GM18498 (cell line): ENCODE measurements around the gene SPIRE1.

Experiments
- ATAC-seq: cut with Tn5 transposase; IDR thresholded peaks from one replicate; pipeline ENCODE4 v1.9.1; 2021; ENCODE audit warnings: mild to moderate bottlenecking, moderate library complexity; ENCODE audit not compliant: unreplicated experiment

The SPIRE1 gene

GRCh38 chr18:12455496-12455895 lies 202.4 kb downstream of the SPIRE1 start:
- no peak for ATAC-seq

GRCh38 chr18:12452784-12453183 lies 205.1 kb downstream of the SPIRE1 start:
- no peak for ATAC-seq

DNA sequence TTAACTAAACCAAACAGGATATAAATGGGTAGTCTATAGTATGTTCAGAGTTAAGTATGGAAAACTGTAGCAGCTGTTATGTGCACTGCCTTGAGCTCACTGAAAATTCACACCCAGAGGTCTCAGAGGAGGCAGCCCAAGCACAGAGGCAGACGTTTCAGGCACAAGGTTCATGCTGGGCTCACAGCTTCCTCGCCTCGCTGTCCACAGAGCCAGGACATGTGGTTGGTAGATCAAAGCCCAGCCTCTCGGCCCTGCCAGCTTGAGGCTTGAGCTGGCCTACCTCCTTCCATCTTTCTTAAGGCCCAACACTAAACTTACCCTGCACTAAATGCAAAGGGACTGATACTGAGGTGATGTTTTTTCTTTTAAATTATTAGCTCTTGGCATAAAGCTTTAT lies 206.5 kb downstream of the SPIRE1 start:
- ATAC-seq, result no peak

DNA sequence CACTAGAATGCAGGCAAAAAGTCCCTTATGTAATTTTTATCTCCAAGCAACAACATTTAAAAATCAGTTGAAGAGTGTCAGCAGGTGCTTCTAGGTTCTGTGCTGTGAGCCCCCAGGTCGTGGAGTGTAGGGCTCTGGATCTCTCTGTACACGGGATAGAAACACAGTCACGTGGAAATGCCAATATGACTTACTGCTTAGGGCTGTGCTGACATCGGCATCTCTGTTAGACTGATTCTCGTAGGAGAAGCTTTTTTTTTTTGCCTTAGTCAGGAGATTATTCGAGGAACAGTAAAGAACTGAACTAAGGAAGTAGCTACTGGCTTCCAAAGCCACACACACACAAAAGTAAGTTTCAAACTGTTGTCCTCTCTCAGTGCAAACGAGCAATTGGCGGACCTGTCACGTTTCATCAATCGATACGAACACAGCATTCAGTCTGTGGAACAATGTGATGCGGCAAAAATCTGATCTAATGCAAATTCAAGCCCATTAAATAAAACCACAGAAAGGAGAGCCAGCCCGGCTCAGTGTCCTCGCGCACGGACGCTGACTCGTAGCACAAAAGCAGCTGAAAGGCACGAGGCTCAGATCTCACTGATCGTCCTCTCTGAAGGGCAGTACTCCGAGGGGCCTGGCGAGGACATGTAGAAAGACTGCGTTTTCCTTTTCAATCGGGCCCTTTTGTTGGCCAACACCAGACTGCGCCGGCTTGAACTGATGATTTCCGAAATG lies 208.7 kb downstream of the SPIRE1 start:
- ATAC-seq, result no peak

DNA sequence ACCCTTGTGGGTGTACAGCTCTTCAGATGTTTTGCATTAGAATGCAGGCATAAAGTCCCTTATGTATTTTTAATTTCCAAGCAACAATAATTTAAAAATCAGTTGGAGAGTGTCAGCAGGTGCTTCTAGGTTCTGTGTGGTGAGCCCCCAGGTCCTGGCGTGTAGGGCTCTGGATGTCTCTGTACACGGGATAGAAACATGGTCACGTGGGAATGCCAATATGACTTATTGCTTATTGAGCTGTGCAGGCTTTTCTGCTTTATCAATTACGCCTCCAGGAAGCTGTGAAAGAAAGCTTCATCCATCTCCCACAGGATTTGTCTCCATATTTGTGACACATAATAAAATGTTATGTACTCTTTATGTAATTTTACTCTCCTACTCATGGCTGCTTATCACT lies 212.4 kb downstream of the SPIRE1 start:
- ATAC-seq, result no peak

DNA sequence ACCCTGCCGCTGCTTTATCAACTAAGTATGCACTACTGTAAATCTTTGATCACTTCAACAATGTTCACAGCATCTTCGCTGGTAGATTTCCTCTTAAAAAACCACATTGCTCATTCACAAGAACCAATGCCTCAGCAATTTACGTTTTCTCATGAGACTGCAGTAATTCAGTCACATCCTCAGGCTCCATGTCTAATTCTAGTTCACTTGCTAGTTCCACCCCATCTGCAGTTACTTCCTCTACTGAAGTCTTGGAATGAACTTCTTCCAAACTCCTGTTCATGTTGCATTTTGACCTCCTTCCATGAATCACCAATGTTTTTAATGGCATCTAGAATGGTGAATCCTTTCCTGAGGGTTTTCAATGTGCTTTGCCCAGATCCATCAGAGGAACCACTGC lies 214.4 kb downstream of the SPIRE1 start:
- no peak for ATAC-seq

- no peak for ATAC-seq
These were observed 215.0 kb downstream of the SPIRE1 start for GRCh38 chr18:12442946-12443345.

GRCh38 chr18:12441475-12442034 lies 216.4 kb downstream of the SPIRE1 start:
- no peak for ATAC-seq

- ATAC-seq, result no peak
These were observed 219.7 kb downstream of the SPIRE1 start for GRCh38 chr18:12438257-12438656.

GRCh38 chr18:12435867-12436266 lies 222.0 kb downstream of the SPIRE1 start:
- no peak for ATAC-seq

- no peak for ATAC-seq
These were observed 223.4 kb downstream of the SPIRE1 start for GRCh38 chr18:12434541-12434929.

GRCh38 chr18:12433829-12434540 lies 223.9 kb downstream of the SPIRE1 start:
- no peak for ATAC-seq

DNA sequence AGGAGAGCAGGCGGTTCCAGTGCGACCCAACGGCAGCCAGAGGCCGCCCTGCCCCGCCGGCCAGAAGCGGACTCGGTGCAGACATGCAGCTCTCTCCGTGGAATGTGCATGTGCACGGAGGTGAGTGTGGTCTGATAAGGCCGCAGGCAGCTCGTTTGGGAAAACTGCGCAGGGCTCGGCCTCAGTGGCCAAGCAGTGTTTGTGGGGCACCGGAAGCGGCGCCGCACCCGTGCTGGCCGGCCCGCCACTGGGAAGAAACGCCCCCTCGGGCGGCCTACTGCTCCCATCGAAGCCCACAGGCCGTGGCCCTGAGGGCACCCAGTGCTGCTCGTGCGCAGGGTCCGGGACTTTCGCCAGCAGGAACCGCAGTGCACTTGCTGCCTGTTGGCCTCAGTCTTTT lies 225.0 kb downstream of the SPIRE1 start:
- ATAC-seq, result no peak

DNA sequence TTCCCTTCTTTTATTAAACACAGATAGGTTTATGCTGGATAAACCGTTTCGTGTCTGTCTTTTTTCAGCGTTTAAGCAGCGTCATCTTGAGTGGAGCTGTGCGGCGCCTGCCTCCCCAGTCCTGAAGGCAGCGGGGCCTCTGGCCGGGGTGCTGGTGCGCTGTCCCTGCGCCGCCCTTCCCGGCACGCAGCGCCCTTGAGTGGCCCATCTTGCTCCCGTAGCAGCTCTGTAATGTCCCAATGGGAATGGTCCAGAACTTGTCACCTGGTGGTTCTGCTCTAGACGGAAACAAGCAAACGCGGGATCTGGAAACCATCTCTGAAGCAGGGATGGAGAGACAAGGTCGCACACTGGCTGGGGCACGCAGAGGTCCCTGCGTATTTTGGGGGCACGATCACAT lies 225.7 kb downstream of the SPIRE1 start:
- ATAC-seq, result no peak

DNA sequence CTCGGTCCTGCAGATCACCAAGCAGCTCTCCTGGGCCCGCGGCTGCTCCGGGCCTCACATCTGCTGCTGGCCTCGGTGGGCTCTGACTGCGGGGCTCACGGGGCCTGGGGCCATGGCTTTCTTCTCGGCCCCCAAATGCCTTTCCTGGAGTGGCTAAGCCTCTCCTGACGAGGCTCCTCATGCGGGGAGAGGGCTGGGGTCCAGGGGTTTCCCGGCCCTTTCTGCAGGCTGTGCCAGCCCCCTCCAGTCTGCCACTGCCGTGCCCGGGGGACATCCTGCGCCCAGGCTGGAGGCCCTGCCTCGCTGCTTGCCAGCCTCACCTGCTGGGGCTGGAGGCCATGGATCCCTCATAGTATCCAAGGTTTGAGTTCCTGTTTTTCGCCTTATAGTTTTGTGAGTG lies 226.3 kb downstream of the SPIRE1 start:
- ATAC-seq, result no peak

GRCh38 chr18:12430137-12430990 lies 227.5 kb downstream of the SPIRE1 start:
- no peak for ATAC-seq

DNA sequence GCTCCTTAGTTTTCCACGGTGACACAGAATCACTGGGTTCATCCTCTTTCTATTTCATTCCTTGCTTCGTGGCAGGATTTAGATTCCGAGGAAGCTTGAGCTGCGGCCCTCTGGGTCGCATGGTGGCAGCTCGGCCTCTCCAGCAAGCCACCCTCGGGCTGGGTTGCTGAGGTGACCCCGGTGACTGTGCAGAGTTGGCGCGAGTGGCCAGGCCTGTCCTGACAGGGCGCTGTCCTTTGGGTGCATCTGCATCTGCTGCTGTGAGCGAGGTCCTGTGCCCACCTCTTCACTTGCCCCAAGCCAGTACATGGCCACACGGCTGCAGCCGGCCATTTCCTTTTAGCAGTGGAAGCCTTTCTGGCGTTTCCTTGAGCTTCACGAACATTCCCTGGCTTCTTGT lies 228.4 kb downstream of the SPIRE1 start:
- ATAC-seq, result no peak

DNA sequence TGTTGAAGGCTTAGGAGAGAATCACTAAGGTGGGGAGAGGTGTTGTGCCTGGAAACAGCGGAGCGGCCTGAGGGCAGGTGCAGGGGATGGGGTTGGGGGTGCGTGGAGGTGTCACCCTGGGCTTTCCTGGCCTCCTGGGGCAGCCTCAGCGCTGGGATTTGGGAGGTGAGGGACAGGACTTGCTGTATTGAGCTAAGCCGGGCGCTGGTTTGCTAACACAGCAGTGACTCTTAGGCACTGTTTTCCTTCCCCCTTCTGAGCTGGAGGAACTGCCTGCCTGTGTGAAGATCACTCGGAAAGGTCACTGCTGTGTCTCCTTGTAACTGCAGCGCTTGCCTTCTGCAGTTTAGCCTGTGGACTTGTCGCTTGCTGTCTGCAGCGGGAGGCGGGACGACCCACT lies 229.0 kb downstream of the SPIRE1 start:
- ATAC-seq, result no peak

DNA sequence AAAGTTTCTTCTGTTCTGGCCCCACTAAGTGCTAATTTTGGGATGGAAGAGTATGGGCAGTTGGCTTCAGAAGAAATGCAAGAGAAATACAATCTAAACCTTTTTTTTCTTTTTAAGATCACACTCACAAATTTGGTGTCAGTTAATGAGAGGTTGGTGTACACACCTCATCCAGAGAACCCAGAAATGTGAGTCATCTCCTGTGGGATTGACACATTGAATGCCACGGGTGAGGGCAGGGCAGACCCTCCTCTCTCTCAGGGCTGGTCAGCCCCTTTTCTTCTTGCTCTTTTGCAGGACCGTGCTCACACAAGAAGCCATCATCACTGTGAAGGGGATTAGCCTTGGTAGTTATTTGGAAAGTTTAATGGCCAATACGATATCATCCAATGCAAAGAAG lies 231.0 kb downstream of the SPIRE1 start:
- ATAC-seq, result no peak

DNA sequence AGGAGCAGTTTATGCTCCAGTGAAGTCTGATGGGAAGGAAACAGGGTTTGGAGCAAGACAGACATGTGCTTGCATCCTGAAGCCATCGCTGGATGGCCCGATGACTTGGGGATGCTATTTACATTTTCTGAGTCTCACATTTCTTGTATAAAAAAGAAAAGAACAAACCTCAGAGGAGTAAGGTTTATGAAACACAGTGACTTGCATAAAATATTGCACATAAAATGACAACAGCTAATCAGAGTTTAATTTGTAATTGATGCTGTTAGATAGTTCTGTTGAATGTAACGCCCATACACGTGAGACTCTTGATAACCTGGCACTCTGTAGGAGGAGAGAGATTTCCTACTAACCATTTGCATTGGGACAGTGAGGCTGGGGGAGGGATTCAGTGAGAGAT lies 233.7 kb downstream of the SPIRE1 start:
- ATAC-seq, result no peak

- no peak for ATAC-seq
These were observed 234.1 kb downstream of the SPIRE1 start for GRCh38 chr18:12423820-12424219.
